Measurements from ENCODE around the gene RASAL3. TPM values are rescaled to one million over a fixed set of nuclear protein-coding genes. Genes with fewer than 3 reads are reported as not detected.

RASAL3 gene
- total and polyA plus RNA-seq, 2 of the 8 experiments (the other 6 are each of a cell fraction or from before 2014, with no cell fraction given): 0.19 to 0.63 TPM

GRCh38 chr19:15421721-15422260 lies 42.6 kb downstream of the RASAL3 start:
- no peak overlapping the region; a peak in 1 of 7 replicates for H3K9ac ChIP-seq (replicated peaks in 1 of 4; ENCODE audit: extremely low read depth in 1 of 4, low read depth in 3 of 4, low read length in 3 of 4)
- H4K20me1 ChIP-seq (replicated peaks in 1 of 2; ENCODE audit: control insufficient read depth in 1 of 2, insufficient read depth in 2 of 2, low read length in 2 of 2): peaks cover 2 to 10% of the 10 kb centered on the region in 2 experiments
- no peak overlapping the region for H3K4ac ChIP-seq (replicated peaks; ENCODE audit: insufficient read length, low read depth, low read length)
- no peak overlapping the region for H2BK15ac ChIP-seq (ENCODE audit: low read length)
- H2BK20ac ChIP-seq (ENCODE audit: low read length): no peak overlapping the region
- TF ChIP-seq PHF8 (conservative IDR thresholded peaks at IDR 0.05; ENCODE audit: low read depth, low read length) (no peak), ATF3 (IDR thresholded peaks at IDR 0.05; ENCODE audit: insufficient read depth, low read depth, low read length) (no peak), TAF7 (optimal IDR thresholded peaks at IDR 0.05; ENCODE audit: borderline replicate concordance, low read depth, low read length) (no peak)
- no peak for FAIRE-seq
- no peak overlapping the region for H3K27ac ChIP-seq (ENCODE audit: low read depth, low read length)
- no peak overlapping the region for H2AFZ ChIP-seq (ENCODE audit: low read length)
- H3K4me3 ChIP-seq (ENCODE audit: extremely low read depth in 1 of 4, insufficient read depth in 2 of 4, low read depth in 3 of 4, low read length in 4 of 4): no peak overlapping the region
- H3K23me2 ChIP-seq (ENCODE audit: low read depth, low read length): peaks cover 4% of the 10 kb centered on the region; the same call in 1 of the 2 replicates
- DNase-seq (ENCODE audit: low read depth in 1 of 2, low spot score in 2 of 2): no peak
- no peak overlapping the region for H3K14ac ChIP-seq (ENCODE audit: insufficient read length)
- no peak overlapping the region for H3K56ac ChIP-seq (replicated peaks; ENCODE audit: insufficient read length, low read depth, low read length)
- H3K27me3 ChIP-seq (replicated peaks in 1 of 4; ENCODE audit: control insufficient read depth in 3 of 4, extremely low read depth in 1 of 4, insufficient read depth in 3 of 4, low read length in 3 of 4): no peaks in the 10 kb centered on the region
- ChIA-PET POLR2A (ENCODE audit: partially characterized antibody) (interaction anchor here (1.0 to 6.1 kb wide), 5 partner anchors 8 to 44 kb away, joined by 3 to 71 read pairs (median 4); partner anchors contain the start of gene AKAP8), CTCF (ENCODE audit: partially characterized antibody) (interaction anchor here (0.9 to 5.1 kb wide), 7 partner anchors 8 to 134 kb away, joined by 3 to 48 read pairs (median 18); no protein-coding TSS in a partner anchor)
- H3K9me3 ChIP-seq (ENCODE audit: insufficient read depth in 2 of 2, low read depth in 1 of 2, low read length in 1 of 2): peaks cover 3 to 4% of the 10 kb centered on the region in 2 experiments; a peak in 1 of 4 replicates
- H3K36me3 ChIP-seq (ENCODE audit: control insufficient read depth in 2 of 4, insufficient read depth in 4 of 4, low read length in 3 of 4): peaks cover 2 to 38% (median 22%) of the 10 kb centered on the region in 4 experiments; a peak in 6 of 8 replicates
- H3K18ac ChIP-seq (ENCODE audit: extremely low read depth, low read length): no peak overlapping the region
- no peak overlapping the region for H4K5ac ChIP-seq (ENCODE audit: insufficient read length, low read depth, low read length)
- no peak overlapping the region for H3K4me2 ChIP-seq (ENCODE audit: insufficient read depth in 1 of 2, low read depth in 2 of 2, low read length in 2 of 2)
- H3K4me1 ChIP-seq (replicated peaks in 1 of 4; ENCODE audit: control insufficient read depth in 3 of 4, insufficient read depth in 4 of 4, low read length in 3 of 4): peaks cover 0 to 4% (median 3%) of the 10 kb centered on the region in 4 experiments; a peak in 5 of 7 replicates
- H2BK12ac ChIP-seq (ENCODE audit: low read depth, low read length): no peak overlapping the region
- peaks cover 15 to 20% of the 10 kb centered on the region in 2 experiments for H3K79me2 ChIP-seq (ENCODE audit: control insufficient read depth in 1 of 2, insufficient read depth in 2 of 2, low read length in 2 of 2)
- 93% methylated on average over 15 of the region's 15 CpGs; no CpG with 5 or more reads in 1 of the 2 experiments for WGBS, 2 experiments (ENCODE audit: extremely low coverage in 1 of 2, insufficient coverage in 1 of 2, insufficient read length in 1 of 2, insufficient replicate concordance in 2 of 2, low coverage in 1 of 2, low lambda C conversion rate in 2 of 2, missing lambda C conversion rate in 1 of 2)
- no peak overlapping the region for H3K23ac ChIP-seq (ENCODE audit: insufficient read length)
- no peak overlapping the region for H4K8ac ChIP-seq (ENCODE audit: extremely low read depth, insufficient read depth, low read length)
- no peak overlapping the region for H2BK5ac ChIP-seq (ENCODE audit: low read depth, low read length)
- H2BK120ac ChIP-seq (replicated peaks; ENCODE audit: low read depth, low read length): no peak overlapping the region
- no peak overlapping the region for H4K91ac ChIP-seq (replicated peaks; ENCODE audit: insufficient read length, low read length)
- no peak overlapping the region for H2AK5ac ChIP-seq (ENCODE audit: low read depth, low read length)
- H3K79me1 ChIP-seq (ENCODE audit: low read depth, low read length): peaks cover 2% of the 10 kb centered on the region; the same call in 1 of the 2 replicates

All from H1 (cell line).